GM23338 (cell line): ENCODE data around the gene ERP44. TPM values are rescaled to one million over a fixed set of nuclear protein-coding genes. Genes with fewer than 3 reads are reported as not detected.

Experiments
- ATAC-seq: fragments of 200-7000 bp; cut with Tn5 transposase; 3 replicates; pipeline ENCODE4 v1.9.1; 2020
- DNase-seq: peaks from one replicate; pipeline ENCODE4 v3.0.0-alpha.2; 2015; ENCODE audit warnings: low spot score
- H2AFZ ChIP-seq: fragments of 200-600 bp; sonication (generic); 2 replicates; pipeline ENCODE4 v1.8.0; 2016; ENCODE audit warnings: antibody characterized with exemption, mild to moderate bottlenecking, moderate library complexity
- H3F3A ChIP-seq: fragments of 200-600 bp; sonication (generic); replicated peaks from 2 replicates; pipeline ENCODE4 v1.8.0; 2017; ENCODE audit warnings: antibody characterized with exemption, mixed run types, low read depth
- H3K27ac ChIP-seq: fragments of 200-600 bp; sonication (generic); 2 replicates; pipeline ENCODE4 v1.6.1; 2016; ENCODE audit warnings: low read depth
- H3K27me3 ChIP-seq: fragments of 200-600 bp; sonication (generic); 2 replicates; pipeline ENCODE4 v1.8.0; 2016; ENCODE audit warnings: mild to moderate bottlenecking, mixed run types, moderate library complexity; ENCODE audit not compliant: insufficient read depth
- H3K36me3 ChIP-seq: fragments of 200-600 bp; sonication (generic); 2 replicates; pipeline ENCODE4 v1.8.0; 2016; ENCODE audit warnings: mild to moderate bottlenecking; ENCODE audit not compliant: insufficient read depth
- H3K4me1 ChIP-seq: fragments of 200-600 bp; sonication (generic); 2 replicates; pipeline ENCODE4 v1.8.0; 2016; ENCODE audit warnings: mild to moderate bottlenecking, moderate library complexity; ENCODE audit not compliant: insufficient read depth
- H3K4me2 ChIP-seq: fragments of 200-600 bp; sonication (generic); 2 replicates; pipeline ENCODE4 v1.7.1; 2017; ENCODE audit warnings: mixed run types
- H3K4me3 ChIP-seq: fragments of 200-600 bp; sonication (generic); 2 replicates; pipeline ENCODE4 v1.6.1; 2016; ENCODE audit warnings: mixed run types
- H3K79me2 ChIP-seq: fragments of 200-600 bp; sonication (generic); replicated peaks from 2 replicates; pipeline ENCODE4 v1.8.0; 2017; ENCODE audit warnings: mild to moderate bottlenecking; ENCODE audit not compliant: insufficient read depth
- H3K9me2 ChIP-seq: fragments of 200-600 bp; sonication (generic); 2 replicates; pipeline ENCODE4 v1.8.0; 2017; ENCODE audit not compliant: insufficient read depth
- H4K20me1 ChIP-seq: fragments of 200-600 bp; sonication (generic); replicated peaks from 2 replicates; pipeline ENCODE4 v1.8.0; 2017; ENCODE audit warnings: mild to moderate bottlenecking; ENCODE audit not compliant: insufficient read depth
- H3K27ac Mint-ChIP-seq: 2 replicates; pipeline ENCODE4 v1.8.0; 2020; ENCODE audit warnings: inconsistent platforms, mild to moderate bottlenecking, moderate library complexity, mixed read lengths
- H3K27me3 Mint-ChIP-seq: 3 replicates; pipeline ENCODE4 v1.8.0; 2022; ENCODE audit warnings: low read depth, mild to moderate bottlenecking, moderate library complexity, mixed read lengths, inconsistent platforms; ENCODE audit not compliant: insufficient read depth, poor library complexity
- H3K36me3 Mint-ChIP-seq: 3 replicates; pipeline ENCODE4 v1.8.0; 2021; ENCODE audit warnings: low read depth, mild to moderate bottlenecking, inconsistent platforms, moderate library complexity, mixed read lengths
- H3K4me1 Mint-ChIP-seq: 3 replicates; pipeline ENCODE4 v1.8.0; 2020; ENCODE audit warnings: mild to moderate bottlenecking, inconsistent platforms, mixed read lengths
- H3K4me3 Mint-ChIP-seq: 3 replicates; pipeline ENCODE4 v1.8.0; 2021; ENCODE audit warnings: moderate library complexity, mild to moderate bottlenecking, inconsistent platforms, mixed read lengths
- H3K9me3 Mint-ChIP-seq: 3 replicates; pipeline ENCODE4 v1.8.0; 2020; ENCODE audit warnings: moderate library complexity, mild to moderate bottlenecking, inconsistent platforms, mixed read lengths
- CREB1 ChIP-seq: fragments of 250-450 bp; sonication (Bioruptor Pico); IDR thresholded peaks from 2 replicates; pipeline ENCODE4 v1.5.0; 2020; ENCODE audit warnings: low read depth, mild to moderate bottlenecking, moderate library complexity
- CTCF ChIP-seq, 2 experiments: fragments of 200-600 bp in 1 of 2; sonication (generic) in 1 of 2; conservative IDR thresholded peaks; 2 replicates each; pipeline versions ENCODE4 v1.5.1 to v1.6.1; 2016 to 2017; ENCODE audit warnings: antibody characterized with exemption in 2 of 2, low read depth in 2 of 2, mild to moderate bottlenecking in 2 of 2, moderate library complexity in 1 of 2
- ETS1 ChIP-seq: IDR thresholded peaks from 2 replicates; pipeline ENCODE4 v1.6.1; 2016; ENCODE audit warnings: antibody characterized with exemption
- EZH2 ChIP-seq: fragments of 200-600 bp; sonication (generic); IDR thresholded peaks from one replicate; pipeline ENCODE4 v1.8.0; 2017; ENCODE audit warnings: antibody characterized with exemption, mild to moderate bottlenecking, low read depth; ENCODE audit not compliant: unreplicated experiment
- EZH2phosphoT487 ChIP-seq: fragments of 200-600 bp; sonication (generic); IDR thresholded peaks from one replicate; pipeline ENCODE4 v1.8.1; 2018; ENCODE audit warnings: antibody characterized with exemption; ENCODE audit not compliant: unreplicated experiment
- JUNB ChIP-seq: IDR thresholded peaks from one replicate; pipeline ENCODE4 v1.6.1; 2016; ENCODE audit warnings: antibody characterized with exemption; ENCODE audit not compliant: unreplicated experiment
- NANOG ChIP-seq: IDR thresholded peaks from 2 replicates; pipeline ENCODE4 v1.6.1; 2016; ENCODE audit warnings: antibody characterized with exemption, borderline replicate concordance
- POLR2AphosphoS5 ChIP-seq: IDR thresholded peaks from 2 replicates; pipeline ENCODE4 v1.6.1; 2016; ENCODE audit warnings: antibody characterized with exemption, low read depth
- REST ChIP-seq: IDR thresholded peaks from one replicate; pipeline ENCODE4 v1.6.1; 2018; ENCODE audit warnings: antibody characterized with exemption; ENCODE audit not compliant: unreplicated experiment
- STAT1 ChIP-seq: IDR thresholded peaks from one replicate; pipeline ENCODE4 v1.6.1; 2016; ENCODE audit warnings: antibody characterized with exemption; ENCODE audit not compliant: unreplicated experiment
- ZNF114 ChIP-seq: fragments of 250-450 bp; sonication (Bioruptor Pico); IDR thresholded peaks from 2 replicates; pipeline ENCODE4 v1.5.0; 2020; ENCODE audit warnings: mild to moderate bottlenecking, moderate library complexity
- ZNF331 ChIP-seq: fragments of 250-450 bp; sonication (Bioruptor Pico); IDR thresholded peaks from 2 replicates; pipeline ENCODE4 v1.5.0; 2020; ENCODE audit warnings: low read depth, mild to moderate bottlenecking, moderate library complexity
- ZNF462 ChIP-seq: fragments of 250-450 bp; sonication (Bioruptor Pico); IDR thresholded peaks from 2 replicates; pipeline ENCODE4 v1.5.0; 2020; ENCODE audit warnings: mild to moderate bottlenecking, moderate library complexity
- polyA plus RNA-seq: library from polyadenylated mRNA; unstranded; fragments of >200 nt; fragmentation: Nextera tagmentation; extraction: Ambion mirVana; gene quantifications from 2 replicates; pipeline ENCODE4 v1.2.1, GENCODE V29; 2016
- total RNA-seq: library from RNA; depleted of rRNA; stranded (reverse); fragments of >200 nt; shearing (Covaris generic); gene quantifications from 2 replicates; pipeline ENCODE4 v1.2.3, GENCODE V29; 2014

Gene ERP44
- total and polyA plus RNA-seq, 2 experiments from 2014 or later: 13.0 to 24.1 TPM

GRCh38 chr9:100092066-100092465 is 6.7 kb downstream of the ERP44 start:
- Mint-ChIP-seq H3K27ac (no peak overlapping the region), H3K9me3 (no peaks in the 10 kb centered on the region), H3K36me3 (no peaks in the 10 kb centered on the region), H3K27me3 (peaks cover 2% of the 10 kb centered on the region), H3K4me1 (peaks cover 7% of the 10 kb centered on the region), H3K4me3 (no peak overlapping the region)
- Histone ChIP-seq H3K9me2 (no peaks in the 10 kb centered on the region), H3K4me1 (no peaks in the 10 kb centered on the region), H3K4me2 (no peak overlapping the region), H2AFZ (no peak overlapping the region), H3K36me3 (no peaks in the 10 kb centered on the region), H3F3A (no peaks in the 10 kb centered on the region), H3K27ac (no peak overlapping the region), H3K4me3 (no peak overlapping the region), H3K79me2 (peaks cover 71% of the 10 kb centered on the region), H4K20me1 (peaks cover 3% of the 10 kb centered on the region; the same call in 1 of the 2 replicates), H3K27me3 (no peaks in the 10 kb centered on the region)
- TF ChIP-seq CREB1: no peak
- TF ChIP-seq CTCF (conservative IDR thresholded peaks at IDR 0.05; ENCODE audit: low read depth in 2 of 2): no peak
- no peak for TF ChIP-seq EZH2phosphoT487
- no peak for TF ChIP-seq ETS1
- TF ChIP-seq STAT1: no peak
- no peak for TF ChIP-seq ZNF462 (CRISPR knock-in tag)
- TF ChIP-seq ZNF331 (CRISPR knock-in tag): no peak
- no peak for TF ChIP-seq NANOG
- no peak for TF ChIP-seq REST
- no peak for TF ChIP-seq ZNF114
- TF ChIP-seq EZH2: no peak
- no peak for TF ChIP-seq JUNB
- no peak for TF ChIP-seq POLR2AphosphoS5
- ATAC-seq (no peak), DNase-seq (no peak)
